ENCODE measurements around the gene IGSF6. TPM values are rescaled to one million over a fixed set of nuclear protein-coding genes. Genes with fewer than 3 reads are reported as not detected.
"Not testable (repeated sequence)": the region's sequence is repeated elsewhere in the genome, so short reads cannot be mapped to it uniquely, and the experiment has no call there.

The IGSF6 gene
- polyA plus RNA-seq, 1 donor from 2014 or later, result not detected

DNA sequence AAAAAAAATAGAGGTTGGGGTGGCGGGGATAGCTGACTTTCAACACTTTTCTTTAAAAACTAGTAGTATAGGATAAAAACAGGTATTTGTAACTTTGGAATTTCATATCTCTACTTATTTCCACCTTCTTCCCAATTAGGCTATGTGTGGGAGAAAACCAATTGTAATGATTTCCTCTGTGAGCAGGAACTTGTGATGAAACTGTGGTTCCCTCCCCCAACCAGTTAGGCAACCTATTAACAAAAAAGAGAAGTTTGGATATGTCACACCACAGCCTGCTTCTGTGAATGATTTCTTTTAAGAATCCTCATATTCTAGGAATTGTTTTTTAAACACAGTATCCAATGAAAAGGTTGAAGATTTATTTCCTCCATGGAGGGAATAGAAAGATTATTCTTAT, 1.9 kb downstream of the IGSF6 start:
- Histone ChIP-seq H3K27ac (ENCODE audit: low read length) (no peak overlapping the region), H3K4me2 (ENCODE audit: low read length) (no peak overlapping the region), H3K9me2 (ENCODE audit: insufficient read depth, low read length) (no peaks in the 10 kb centered on the region), H3K36me3 (ENCODE audit: insufficient read depth, low read length) (peaks cover 9% of the 10 kb centered on the region), H3F3A (ENCODE audit: insufficient read depth, low read length, poor library complexity, severe bottlenecking) (no peaks in the 10 kb centered on the region), H2AFZ (ENCODE audit: low read depth, low read length) (no peak overlapping the region), H3K4me3 (ENCODE audit: low read length) (no peak overlapping the region), H3K9me3 (ENCODE audit: low read length) (no peaks in the 10 kb centered on the region), H3K27me3 (ENCODE audit: insufficient read depth, low read depth, low read length) (no peaks in the 10 kb centered on the region), H3K79me2 (replicated peaks; ENCODE audit: insufficient read depth, low read length) (no peaks in the 10 kb centered on the region), H3K9ac (ENCODE audit: low read length) (no peak overlapping the region), H4K20me1 (ENCODE audit: insufficient read depth) (no peaks in the 10 kb centered on the region)
- TF ChIP-seq TAF1 (IDR thresholded peaks at IDR 0.05; ENCODE audit: low read depth) (no peak), EP300 (conservative IDR thresholded peaks at IDR 0.05; ENCODE audit: poor library complexity, severe bottlenecking) (no peak), RAD21 (conservative IDR thresholded peaks at IDR 0.05) (no peak)
- TF ChIP-seq, protein P1, sequence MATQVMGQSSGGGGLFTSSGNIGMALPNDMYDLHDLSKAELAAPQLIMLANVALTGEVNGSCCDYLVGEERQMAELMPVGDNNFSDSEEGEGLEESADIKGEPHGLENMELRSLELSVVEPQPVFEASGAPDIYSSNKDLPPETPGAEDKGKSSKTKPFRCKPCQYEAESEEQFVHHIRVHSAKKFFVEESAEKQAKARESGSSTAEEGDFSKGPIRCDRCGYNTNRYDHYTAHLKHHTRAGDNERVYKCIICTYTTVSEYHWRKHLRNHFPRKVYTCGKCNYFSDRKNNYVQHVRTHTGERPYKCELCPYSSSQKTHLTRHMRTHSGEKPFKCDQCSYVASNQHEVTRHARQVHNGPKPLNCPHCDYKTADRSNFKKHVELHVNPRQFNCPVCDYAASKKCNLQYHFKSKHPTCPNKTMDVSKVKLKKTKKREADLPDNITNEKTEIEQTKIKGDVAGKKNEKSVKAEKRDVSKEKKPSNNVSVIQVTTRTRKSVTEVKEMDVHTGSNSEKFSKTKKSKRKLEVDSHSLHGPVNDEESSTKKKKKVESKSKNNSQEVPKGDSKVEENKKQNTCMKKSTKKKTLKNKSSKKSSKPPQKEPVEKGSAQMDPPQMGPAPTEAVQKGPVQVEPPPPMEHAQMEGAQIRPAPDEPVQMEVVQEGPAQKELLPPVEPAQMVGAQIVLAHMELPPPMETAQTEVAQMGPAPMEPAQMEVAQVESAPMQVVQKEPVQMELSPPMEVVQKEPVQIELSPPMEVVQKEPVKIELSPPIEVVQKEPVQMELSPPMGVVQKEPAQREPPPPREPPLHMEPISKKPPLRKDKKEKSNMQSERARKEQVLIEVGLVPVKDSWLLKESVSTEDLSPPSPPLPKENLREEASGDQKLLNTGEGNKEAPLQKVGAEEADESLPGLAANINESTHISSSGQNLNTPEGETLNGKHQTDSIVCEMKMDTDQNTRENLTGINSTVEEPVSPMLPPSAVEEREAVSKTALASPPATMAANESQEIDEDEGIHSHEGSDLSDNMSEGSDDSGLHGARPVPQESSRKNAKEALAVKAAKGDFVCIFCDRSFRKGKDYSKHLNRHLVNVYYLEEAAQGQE (IDR thresholded peaks at IDR 0.05; ENCODE audit: borderline replicate concordance), result no peak

DNA sequence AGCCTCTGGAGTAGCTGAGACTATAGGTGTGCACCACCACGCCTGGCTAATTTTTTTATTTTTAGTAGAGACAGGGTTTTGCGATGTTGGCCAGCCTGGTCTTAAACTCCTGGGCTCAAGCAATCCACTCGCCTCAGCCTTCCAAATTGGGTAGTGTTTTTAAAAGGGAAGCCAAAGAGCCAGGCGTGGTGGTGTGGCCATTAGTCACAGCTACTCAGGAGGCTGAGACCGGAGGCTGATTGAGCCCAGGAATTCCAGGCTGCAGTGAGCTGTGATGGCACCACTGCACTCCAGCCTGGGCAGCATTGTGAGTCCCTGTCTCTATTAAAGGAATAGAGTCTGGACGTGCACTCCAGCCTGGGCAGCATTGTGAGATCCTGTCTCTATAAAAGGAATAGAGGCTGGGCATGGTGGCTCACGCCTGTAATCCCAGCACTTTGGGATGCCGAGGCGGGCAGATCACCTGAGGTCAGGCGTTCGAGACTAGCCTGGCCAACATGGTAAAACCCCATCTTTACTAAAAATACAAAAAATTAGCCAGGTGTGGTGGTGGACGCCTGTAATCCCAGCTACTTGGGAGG, 2.5 kb downstream of the IGSF6 start:
- H3F3A ChIP-seq (ENCODE audit: insufficient read depth, low read length, poor library complexity, severe bottlenecking); H3K27me3 ChIP-seq (ENCODE audit: insufficient read depth, low read depth, low read length); H3K9me3 ChIP-seq (ENCODE audit: low read length); H3K79me2 ChIP-seq (replicated peaks; ENCODE audit: insufficient read depth, low read length); H3K4me2 ChIP-seq (ENCODE audit: low read length); H2AFZ ChIP-seq (ENCODE audit: low read depth, low read length); H3K9me2 ChIP-seq (ENCODE audit: insufficient read depth, low read length); H3K36me3 ChIP-seq (ENCODE audit: insufficient read depth, low read length); H3K27ac ChIP-seq (ENCODE audit: low read length); H3K9ac ChIP-seq (ENCODE audit: low read length); H4K20me1 ChIP-seq (ENCODE audit: insufficient read depth); H3K4me3 ChIP-seq (ENCODE audit: low read length): not testable (repeated sequence)

DNA sequence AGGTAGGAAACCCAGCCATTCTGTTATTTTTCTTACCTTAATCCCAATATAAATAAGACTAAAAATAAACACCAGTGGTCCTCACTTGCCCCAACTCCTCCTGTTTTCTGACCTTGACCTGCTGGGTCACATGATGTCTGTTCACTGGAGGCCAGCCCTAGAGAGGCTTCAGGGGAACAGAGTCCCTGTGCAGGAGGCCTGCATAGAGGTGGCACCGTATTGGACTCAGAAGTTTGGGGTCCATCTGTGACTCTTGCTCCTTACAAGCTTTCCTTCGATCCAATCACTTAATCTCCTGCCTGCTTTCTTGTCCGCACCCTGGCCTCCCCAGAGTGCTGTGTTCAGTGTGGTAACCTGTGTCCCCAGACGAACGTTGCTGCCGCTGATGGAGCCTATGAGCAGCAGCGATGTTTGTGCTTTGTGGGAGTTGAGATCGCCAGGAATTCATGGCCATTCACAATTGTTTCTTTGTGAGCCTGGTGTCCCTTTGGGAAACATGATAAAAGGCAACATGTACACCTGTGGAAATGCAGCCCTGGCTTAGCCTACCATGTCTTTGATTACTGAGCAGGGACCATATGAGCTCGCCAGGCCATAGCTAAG, 4.7 kb downstream of the IGSF6 start:
- H3K4me3 ChIP-seq (ENCODE audit: low read length), result no peak overlapping the region
- H3K27me3 ChIP-seq (ENCODE audit: insufficient read depth, low read depth, low read length), result no peaks in the 10 kb centered on the region
- H3K79me2 ChIP-seq (replicated peaks; ENCODE audit: insufficient read depth, low read length), result no peaks in the 10 kb centered on the region
- TF ChIP-seq, protein P2, sequence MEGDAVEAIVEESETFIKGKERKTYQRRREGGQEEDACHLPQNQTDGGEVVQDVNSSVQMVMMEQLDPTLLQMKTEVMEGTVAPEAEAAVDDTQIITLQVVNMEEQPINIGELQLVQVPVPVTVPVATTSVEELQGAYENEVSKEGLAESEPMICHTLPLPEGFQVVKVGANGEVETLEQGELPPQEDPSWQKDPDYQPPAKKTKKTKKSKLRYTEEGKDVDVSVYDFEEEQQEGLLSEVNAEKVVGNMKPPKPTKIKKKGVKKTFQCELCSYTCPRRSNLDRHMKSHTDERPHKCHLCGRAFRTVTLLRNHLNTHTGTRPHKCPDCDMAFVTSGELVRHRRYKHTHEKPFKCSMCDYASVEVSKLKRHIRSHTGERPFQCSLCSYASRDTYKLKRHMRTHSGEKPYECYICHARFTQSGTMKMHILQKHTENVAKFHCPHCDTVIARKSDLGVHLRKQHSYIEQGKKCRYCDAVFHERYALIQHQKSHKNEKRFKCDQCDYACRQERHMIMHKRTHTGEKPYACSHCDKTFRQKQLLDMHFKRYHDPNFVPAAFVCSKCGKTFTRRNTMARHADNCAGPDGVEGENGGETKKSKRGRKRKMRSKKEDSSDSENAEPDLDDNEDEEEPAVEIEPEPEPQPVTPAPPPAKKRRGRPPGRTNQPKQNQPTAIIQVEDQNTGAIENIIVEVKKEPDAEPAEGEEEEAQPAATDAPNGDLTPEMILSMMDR (IDR thresholded peaks at IDR 0.05; ENCODE audit: poor library complexity, severe bottlenecking), result no peak
- TF ChIP-seq TAF1 (IDR thresholded peaks at IDR 0.05; ENCODE audit: low read depth), result no peak
- no peak for TF ChIP-seq EP300 (conservative IDR thresholded peaks at IDR 0.05; ENCODE audit: poor library complexity, severe bottlenecking)
- TF ChIP-seq RAD21 (conservative IDR thresholded peaks at IDR 0.05), result no peak
- no peak for TF ChIP-seq SMC3 (conservative IDR thresholded peaks at IDR 0.05; ENCODE audit: poor library complexity)
- TF ChIP-seq POLR2AphosphoS5 (IDR thresholded peaks at IDR 0.05), result no peak
- H3K9me3 ChIP-seq (ENCODE audit: low read length), result no peaks in the 10 kb centered on the region
- no peaks in the 10 kb centered on the region for H3F3A ChIP-seq (ENCODE audit: insufficient read depth, low read length, poor library complexity, severe bottlenecking)
- no peaks in the 10 kb centered on the region for H4K20me1 ChIP-seq (ENCODE audit: insufficient read depth)
- H3K36me3 ChIP-seq (ENCODE audit: insufficient read depth, low read length), result peaks cover 3% of the 10 kb centered on the region
- H3K9ac ChIP-seq (ENCODE audit: low read length), result no peak overlapping the region
- no peaks in the 10 kb centered on the region for H3K9me2 ChIP-seq (ENCODE audit: insufficient read depth, low read length)
- H2AFZ ChIP-seq (ENCODE audit: low read depth, low read length), result no peak overlapping the region
- no peak overlapping the region for H3K27ac ChIP-seq (ENCODE audit: low read length)
- no peak overlapping the region for H3K4me2 ChIP-seq (ENCODE audit: low read length)

Measured in neural cell (in vitro differentiated cells).